Esophagus squamous epithelium (tissue), 5 donors: ENCODE data around the gene RBM19. TPM values are rescaled to one million over a fixed set of nuclear protein-coding genes. Genes with fewer than 3 reads are reported as not detected.
"Not testable (repeated sequence)": the region's sequence is repeated elsewhere in the genome, so short reads cannot be mapped to it uniquely, and the experiment has no call there.

ENCODE experiments used
- DNase-seq: peaks from one replicate; lab custom pipeline; 2025; lab: John Stamatoyannopoulos, UW
- H3K27ac ChIP-seq, 4 donors: fragments of 200-600 bp; sonication (generic); one replicate each; pipeline ENCODE4 v1.5.1; 2016 to 2019; ENCODE audit warnings: mild to moderate bottlenecking in 1 of 4
- H3K27me3 ChIP-seq, 4 donors: fragments of 200-600 bp; sonication (generic); 1 replicate in 3 of 4; 2 replicates in 1 of 4; pipeline versions ENCODE4 v1.5.1 to v1.6.0; 2017 to 2021; ENCODE audit warnings: antibody characterized with exemption in 1 of 4
- H3K36me3 ChIP-seq, 3 donors: fragments of 200-600 bp; sonication (generic); one replicate each; pipeline ENCODE4 v1.5.1; 2016 to 2019
- H3K4me1 ChIP-seq, 3 donors: fragments of 200-600 bp; sonication (generic); one replicate each; pipeline ENCODE4 v1.5.1; 2017 to 2019
- H3K4me3 ChIP-seq, 4 donors: fragments of 200-600 bp; sonication (generic); 1 replicate in 3 of 4; 2 replicates in 1 of 4; pipeline ENCODE4 v1.5.1; 2016 to 2019; ENCODE audit warnings: mild to moderate bottlenecking in 2 of 4, moderate library complexity in 1 of 4
- H3K9me3 ChIP-seq, 3 donors: fragments of 200-600 bp; sonication (generic); one replicate each; pipeline ENCODE4 v1.5.1; 2016 to 2019
- CTCF ChIP-seq, 6 experiments: fragments of 450-650 bp in 4 of 6; fragments of 200-600 bp in 2 of 6; sonication (generic) in 2 of 6; IDR thresholded peaks; one replicate each; pipeline ENCODE4 v1.5.1; 2016 to 2019; ENCODE audit warnings: antibody characterized with exemption in 6 of 6, mild to moderate bottlenecking in 4 of 6, moderate library complexity in 4 of 6
- POLR2A ChIP-seq, 4 donors: fragments of 450-650 bp; IDR thresholded peaks; one replicate each; pipeline ENCODE4 v1.6.1; 2017; ENCODE audit warnings: antibody characterized with exemption in 4 of 4, mild to moderate bottlenecking in 4 of 4, moderate library complexity in 3 of 4
- WGBS, 2 donors: methylation state at CpG; one replicate each; pipeline ENCODE4 v1.1.5; 2018; 5-methylcytosine and 5-hydroxymethylcytosine counted together
- intact Hi-C: fragments of 100-400 bp; cut with DNase I; formaldehyde crosslinking; loops from one replicate; pipeline ENCODE4 v1.15.0; 2022
- total RNA-seq, 4 donors: library from RNA; depleted of rRNA; stranded (reverse); fragments of >200 nt; gene quantifications; one replicate each; pipeline ENCODE4 v1.1.0, GENCODE V29; 2016
- donor health status: DM: yes; HTN: yes; CAD: no.

RBM19 gene
- total RNA-seq, 4 donors from 2014 or later, result 13.1 to 32.8 (median 27.4) TPM

GRCh38 chr12:114001511-114002340 lies 35.6 kb upstream of the RBM19 start:
- 58 to 66% methylated on average over 4 to 5 of the region's 5 CpGs for WGBS, 2 donors
- TF ChIP-seq POLR2A (IDR thresholded peaks at IDR 0.05) (no peak), CTCF (IDR thresholded peaks at IDR 0.05) (no peak)
- Histone ChIP-seq H3K4me1 (no peaks in the 10 kb centered on the region), H3K27me3 (peaks cover 0 to 69% (median 0%) of the 10 kb centered on the region in 4 donors), H3K27ac (no peak overlapping the region), H3K36me3 (no peaks in the 10 kb centered on the region), H3K4me3 (no peak overlapping the region), H3K9me3 (no peaks in the 10 kb centered on the region)
- intact Hi-C loops, result no loop called here
- no peak for DNase-seq

GRCh38 chr12:114000861-114001260 lies 34.7 kb upstream of the RBM19 start:
- intact Hi-C loops, result no loop called here
- 87 to 96% methylated on average over 5 to 7 of the region's 8 CpGs for WGBS, 2 donors
- H3K27me3 ChIP-seq, result peaks cover 0 to 68% (median 0%) of the 10 kb centered on the region in 4 donors

GRCh38 chr12:114000261-114000660 lies 34.1 kb upstream of the RBM19 start:
- DNase-seq, H3K36me3 ChIP-seq, H3K4me3 ChIP-seq, intact Hi-C loops, H3K4me1 ChIP-seq, H3K9me3 ChIP-seq, H3K27ac ChIP-seq: not testable (repeated sequence)
- WGBS, 2 donors, result 63 to 79% methylated on average over 7 of the region's 7 CpGs
- peaks cover 0 to 64% (median 0%) of the 10 kb centered on the region in 4 donors for H3K27me3 ChIP-seq

More at GRCh38 chr12:114000861-114001260, 34.7 kb upstream of the RBM19 start:
- Histone ChIP-seq H3K4me1 (no peaks in the 10 kb centered on the region), H3K27ac (no peak overlapping the region), H3K4me3 (no peak overlapping the region), H3K9me3 (no peaks in the 10 kb centered on the region), H3K36me3 (no peaks in the 10 kb centered on the region)
- DNase-seq, result no peak
- TF ChIP-seq CTCF (IDR thresholded peaks at IDR 0.05) (no peak), POLR2A (IDR thresholded peaks at IDR 0.05) (no peak)

- H3K9me3 ChIP-seq, result no peaks in the 10 kb centered on the region
- no peak for DNase-seq
- H3K4me1 ChIP-seq, result no peaks in the 10 kb centered on the region
- H3K27ac ChIP-seq, result no peak overlapping the region
- no peaks in the 10 kb centered on the region for H3K36me3 ChIP-seq
- peaks cover 0 to 79% (median 0%) of the 10 kb centered on the region in 4 donors for H3K27me3 ChIP-seq
- H3K4me3 ChIP-seq, result no peak overlapping the region
- WGBS, 2 donors, result 25 to 43% methylated on average over 3 of the region's 3 CpGs
- TF ChIP-seq POLR2A (IDR thresholded peaks at IDR 0.05), result no peak
- no peak for TF ChIP-seq CTCF (IDR thresholded peaks at IDR 0.05)
- intact Hi-C loops, result no loop called here
Measured at GRCh38 chr12:113997365-113997764, 31.2 kb upstream of the RBM19 start.

- DNase-seq, result no peak
- Histone ChIP-seq H3K4me1 (no peaks in the 10 kb centered on the region), H3K9me3 (no peaks in the 10 kb centered on the region), H3K36me3 (no peaks in the 10 kb centered on the region), H3K27ac (no peak overlapping the region), H3K4me3 (no peak overlapping the region), H3K27me3 (peaks cover 0 to 82% (median 0%) of the 10 kb centered on the region in 4 donors)
- intact Hi-C loops, result no loop called here
- TF ChIP-seq CTCF (IDR thresholded peaks at IDR 0.05), result no peak
- TF ChIP-seq POLR2A (IDR thresholded peaks at IDR 0.05), result no peak
- WGBS, 2 donors, result 30 to 54% methylated on average over 5 to 6 of the region's 7 CpGs
Measured at GRCh38 chr12:113996026-113996425, 29.9 kb upstream of the RBM19 start.
